SK-MEL-5 (cell line): ENCODE results near the gene TMEM30A. TPM values are rescaled to one million over a fixed set of nuclear protein-coding genes. Genes with fewer than 3 reads are reported as not detected.

Source experiments
- DNase-seq: peaks from one replicate; pipeline ENCODE4 v3.0.0-alpha.2; 2016; ENCODE audit warnings: low read depth, low spot score
- in situ Hi-C: cut with HindIII; loops from 2 replicates; pipeline ENCODE4 v1.10.0; 2016; ENCODE audit warnings: low sequenced_read_pairs, high pct_unique_total_duplicates, low pct_unique_long_range_greater_than_20kb
- total RNA-seq: library from RNA; depleted of rRNA; stranded (reverse); fragments of >200 nt; shearing (Covaris generic); gene quantifications from 2 replicates; pipeline ENCODE4 v1.2.3, GENCODE V29; 2014

TMEM30A gene
- total RNA-seq, 1 experiment from 2014 or later = 58.0 TPM

DNA sequence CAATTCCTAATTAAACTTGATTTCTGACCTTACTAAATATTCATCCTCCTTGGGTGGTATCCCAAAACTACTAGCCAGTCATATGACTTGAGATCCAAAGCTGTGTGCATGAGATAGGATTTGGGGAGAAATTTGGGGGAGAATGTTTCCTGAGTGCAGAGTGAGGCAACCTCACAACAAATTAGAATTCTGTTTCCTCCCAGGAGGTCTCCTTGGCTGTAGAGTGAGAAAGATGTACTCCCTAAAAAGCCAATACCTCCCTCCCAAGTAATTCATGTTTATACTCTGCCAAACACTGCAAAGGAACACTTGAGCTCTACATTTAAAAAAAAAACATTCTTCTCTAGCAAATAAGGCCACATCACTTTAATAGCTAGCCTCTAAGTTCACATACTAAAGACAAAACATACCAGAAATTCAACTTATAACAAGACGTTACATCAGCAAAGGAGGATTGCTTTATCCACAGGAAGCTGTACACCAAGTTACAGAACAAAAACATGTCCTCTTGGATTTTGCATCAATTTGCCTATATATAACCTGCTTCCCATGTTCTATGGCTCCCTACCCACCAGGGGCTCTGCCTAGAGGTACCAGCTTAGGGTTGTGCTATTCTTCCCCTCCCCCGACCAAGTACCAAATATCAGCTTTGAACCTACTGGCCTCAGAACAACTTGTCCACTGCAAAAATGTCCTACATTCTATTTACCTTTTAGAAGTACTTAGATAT, 15.4 kb upstream of the TMEM30A start:
- DNase-seq = no peak
- in situ Hi-C loops = no loop called here

DNA sequence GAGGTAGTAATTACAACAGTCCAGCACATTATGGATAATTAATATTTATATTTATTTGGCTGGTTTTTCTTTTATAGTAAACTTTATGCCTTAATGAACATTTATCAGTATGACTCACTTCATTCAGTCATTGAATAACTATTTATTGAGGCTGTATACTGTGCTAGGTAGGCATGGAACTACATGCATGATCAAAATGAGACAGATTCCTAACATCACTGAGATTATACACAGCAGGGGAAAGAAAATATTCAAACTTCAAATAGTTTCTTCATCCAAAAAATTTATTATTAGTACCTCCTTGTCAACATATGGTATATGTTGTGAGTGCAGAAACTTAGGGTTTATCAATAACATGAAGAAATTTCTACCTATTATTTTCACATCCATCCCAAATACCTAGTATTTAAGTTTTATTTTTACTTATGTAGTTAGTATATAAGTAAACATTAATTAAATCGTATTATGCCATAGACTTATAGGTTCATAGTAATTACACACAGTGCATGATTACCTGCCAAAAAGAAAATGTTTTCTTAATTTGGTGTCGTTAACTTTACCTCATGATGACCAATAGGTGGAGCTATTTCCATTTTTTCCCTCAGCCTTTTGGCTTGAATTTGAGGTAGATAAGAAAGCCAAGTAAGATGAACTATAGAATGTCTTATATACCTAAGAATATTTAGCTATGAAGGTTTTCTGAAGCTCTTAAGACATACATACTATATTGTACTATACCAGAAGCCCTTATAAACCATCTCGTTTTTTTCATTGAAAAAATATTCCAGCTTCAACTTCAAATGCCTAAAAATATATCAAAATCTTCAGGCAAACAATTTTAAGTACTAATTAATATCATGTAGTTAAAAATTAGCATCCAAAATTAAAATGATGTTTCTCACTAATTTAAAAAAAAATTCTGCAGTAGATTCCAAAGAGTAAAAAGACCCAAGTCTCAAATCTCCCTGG, 12.5 kb upstream of the TMEM30A start:
- in situ Hi-C loops = no loop called here
- DNase-seq = peak; percentile 73

- no peak for DNase-seq
- in situ Hi-C loops = no loop called here
These were observed 8.0 kb upstream of the TMEM30A start for GRCh38 chr6:75292555-75292954.

DNA sequence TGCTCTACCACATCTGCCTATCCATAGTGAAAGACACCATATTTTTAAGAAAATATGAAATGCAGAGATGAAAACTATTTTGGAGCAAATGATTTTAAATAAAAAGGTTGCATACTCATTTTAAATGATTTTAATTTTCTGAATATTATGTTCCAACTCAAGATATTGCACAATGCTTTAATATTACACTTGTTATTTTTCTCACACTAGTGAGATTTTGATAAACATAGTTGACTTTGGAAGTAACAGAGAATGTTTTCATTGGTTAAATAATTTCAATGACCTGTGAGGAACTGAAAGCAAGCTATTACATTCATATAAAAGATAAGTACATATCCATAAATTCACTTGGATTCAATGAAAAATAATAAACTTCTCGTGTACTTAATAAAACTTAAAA, 7.2 kb upstream of the TMEM30A start:
- DNase-seq = no peak
- in situ Hi-C loops = no loop called here

DNA sequence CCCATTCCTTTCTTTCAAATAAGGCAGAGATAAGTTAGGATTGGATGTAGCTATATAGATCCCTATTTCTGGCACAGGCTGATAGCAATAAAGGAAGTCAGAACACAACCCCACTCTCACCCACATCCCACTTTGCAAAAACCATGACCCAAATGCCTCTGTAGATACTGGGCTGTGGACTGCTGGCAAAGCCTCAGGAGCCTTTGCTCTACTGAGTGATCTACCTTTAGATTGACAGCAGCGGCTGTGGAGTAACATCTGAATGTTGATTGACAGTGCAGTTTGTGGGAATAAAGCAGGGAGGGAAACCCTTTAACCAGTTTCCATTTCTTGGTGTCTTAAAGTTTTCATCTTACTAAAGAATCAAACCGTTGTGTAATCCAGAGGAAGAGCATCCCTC, 6.7 kb upstream of the TMEM30A start:
- in situ Hi-C loops = no loop called here
- no peak for DNase-seq

GRCh38 chr6:75290136-75290945, 5.7 kb upstream of the TMEM30A start:
- in situ Hi-C loops = no loop called here
- DNase-seq = no peak

- in situ Hi-C loops = no loop called here
These were observed 3.4 kb upstream of the TMEM30A start for GRCh38 chr6:75288023-75288422.

GRCh38 chr6:75287424-75287823, 2.8 kb upstream of the TMEM30A start:
- in situ Hi-C loops = no loop called here
- DNase-seq = no peak

More at GRCh38 chr6:75288023-75288422, 3.4 kb upstream of the TMEM30A start:
- no peak for DNase-seq

DNA sequence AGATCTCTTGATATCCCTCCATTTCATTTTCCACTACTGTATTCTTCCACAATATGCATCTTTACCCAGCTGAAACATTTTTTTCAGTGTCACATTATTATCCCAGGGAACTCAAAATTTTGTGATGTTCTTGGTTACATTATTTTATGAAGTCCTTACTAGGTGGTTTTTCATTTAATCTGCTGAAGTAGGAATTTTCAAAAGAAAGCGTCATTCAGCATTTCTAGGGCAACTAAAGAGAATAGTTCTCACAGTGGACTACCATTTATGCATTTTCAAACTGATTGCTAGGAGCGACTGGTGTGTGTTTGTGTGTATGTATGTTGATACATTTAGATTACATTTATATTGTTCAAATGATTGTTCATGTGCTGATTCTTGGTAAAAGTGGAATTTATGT, 2.4 kb upstream of the TMEM30A start:
- DNase-seq = no peak
- in situ Hi-C loops = no loop called here

- in situ Hi-C loops = no loop called here
- no peak for DNase-seq
These were observed 669 bp upstream of the TMEM30A start for GRCh38 chr6:75285283-75285639.

GRCh38 chr6:75283907-75284631, 523 bp downstream of the TMEM30A start:
- in situ Hi-C loops = no loop called here
- DNase-seq = no peak

DNA sequence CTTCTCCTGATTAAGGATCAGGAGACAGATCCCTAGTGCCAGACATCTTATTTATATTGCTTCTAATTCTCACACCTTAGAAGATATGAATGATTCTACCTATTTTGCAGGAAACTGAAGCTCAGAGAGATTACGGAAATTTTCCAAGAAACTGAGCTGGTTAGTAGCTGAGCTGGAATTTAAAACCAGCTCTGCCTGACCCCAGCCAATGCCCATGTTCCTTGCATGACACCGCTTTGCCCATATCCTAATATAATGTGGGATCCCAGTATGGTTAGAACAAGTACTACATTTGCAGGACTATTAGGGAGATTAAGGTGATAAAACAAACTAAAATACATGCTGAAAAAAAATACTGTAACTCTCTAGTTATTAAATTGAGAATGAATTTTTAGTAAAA, 1.9 kb downstream of the TMEM30A start:
- in situ Hi-C loops = no loop called here
- no peak for DNase-seq

- in situ Hi-C loops = no loop called here
- no peak for DNase-seq
These were observed 2.9 kb downstream of the TMEM30A start for GRCh38 chr6:75281653-75282052.

DNA sequence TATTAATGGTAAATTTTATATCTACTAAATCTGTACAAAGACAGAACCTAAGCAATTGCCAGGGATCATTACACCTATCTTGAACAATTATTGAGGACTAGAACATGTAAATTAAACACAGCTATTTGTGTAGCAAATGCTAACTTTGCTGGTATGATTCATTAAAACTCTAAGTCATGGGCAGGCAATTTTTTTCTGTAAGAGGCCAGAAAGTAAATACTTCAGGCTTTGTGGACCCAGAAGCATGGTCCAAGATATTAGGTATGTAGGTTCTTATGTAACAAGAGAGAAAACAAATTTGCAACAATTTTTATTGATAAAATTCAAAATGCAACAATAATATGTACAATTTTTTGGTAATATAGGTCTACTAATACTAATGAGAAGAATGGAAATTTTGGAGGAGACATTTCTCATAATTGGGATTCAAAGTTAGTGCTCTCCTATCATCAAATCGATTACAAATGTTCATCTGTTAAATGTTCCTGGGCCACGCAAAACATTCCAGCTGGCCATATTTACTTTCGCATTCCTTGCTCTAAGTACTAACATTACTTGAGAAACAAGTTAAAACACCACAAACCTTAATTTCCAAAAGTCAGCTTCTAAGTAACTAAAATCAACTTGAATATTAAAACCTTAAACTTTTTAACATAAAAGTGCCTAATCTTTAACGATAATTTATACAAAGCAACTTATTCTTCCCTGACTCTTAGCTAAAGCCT, 4.3 kb downstream of the TMEM30A start:
- in situ Hi-C loops = no loop called here

GRCh38 chr6:75279418-75279817, 5.2 kb downstream of the TMEM30A start:
- DNase-seq = no peak
- in situ Hi-C loops = no loop called here

More for the DNA sequence above, 4.3 kb downstream of the TMEM30A start:
- no peak for DNase-seq

DNA sequence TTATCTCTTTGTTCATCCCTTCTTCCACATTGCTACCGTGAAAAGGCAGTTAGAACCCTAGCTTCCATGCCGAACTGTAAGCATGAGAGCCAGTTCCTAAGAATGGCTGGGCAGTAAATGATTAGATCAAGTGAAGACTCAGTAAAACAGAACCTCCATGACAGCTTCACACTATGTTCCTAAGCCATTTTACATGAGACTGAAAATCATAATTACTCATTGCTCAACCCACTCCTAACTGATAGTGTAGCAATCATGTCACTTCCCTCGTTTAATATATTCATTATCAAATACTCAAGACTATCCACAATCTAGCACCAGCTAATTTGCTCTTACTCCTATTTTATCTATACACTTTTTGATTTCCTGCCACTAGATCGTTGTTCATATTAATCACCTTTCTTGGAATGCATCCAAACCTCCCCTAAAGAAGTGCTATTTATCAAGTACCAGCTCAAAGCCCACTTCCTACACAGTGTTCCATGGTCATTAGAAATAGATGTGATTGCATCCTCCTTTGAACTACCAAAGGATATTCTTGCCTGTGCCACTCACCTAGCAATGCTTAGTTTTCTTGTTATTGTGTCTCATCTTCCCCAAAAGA, 6.0 kb downstream of the TMEM30A start:
- DNase-seq = no peak

More for the DNA sequence above, 6.0 kb downstream of the TMEM30A start:
- in situ Hi-C loops = no loop called here
